K562 (cell line): ENCODE measurements around the gene FRK.

ENCODE experiments used
- CC2D1A ChIP-seq: fragments of 450-650 bp; IDR thresholded peaks from 2 replicates; pipeline ENCODE4 v1.6.1; 2017; ENCODE audit warnings: mild to moderate bottlenecking
- DNMT1 ChIP-seq: fragments of 450-650 bp; IDR thresholded peaks from 2 replicates; pipeline ENCODE4 v1.6.1; 2016; ENCODE audit warnings: antibody characterized with exemption, mild to moderate bottlenecking
- NCOR1 ChIP-seq: fragments of 450-650 bp; IDR thresholded peaks from 2 replicates; pipeline ENCODE4 v1.6.1; 2016; ENCODE audit warnings: mild to moderate bottlenecking, moderate library complexity
- ZFX ChIP-seq: sonication (generic); formaldehyde crosslinking; IDR thresholded peaks from 2 replicates; pipeline ENCODE4 v1.8.0; 2022; ENCODE audit warnings: mild to moderate bottlenecking, missing genetic modification reagents, moderate library complexity
- TF ChIP-seq, protein P1 (sequence below), 3 experiments: IDR thresholded peaks in 2 of 3; conservative IDR thresholded peaks in 1 of 3; 2 replicates each; pipeline ENCODE4 v1.5.1; 2011 to 2012; ENCODE audit warnings: low read length in 3 of 3, mild to moderate bottlenecking in 3 of 3, control low read depth in 2 of 3, improper control_type of control experiment in 1 of 3, inconsistent platforms in 1 of 3, low read depth in 1 of 3, mixed read lengths in 1 of 3, moderate library complexity in 1 of 3; ENCODE audit not compliant: insufficient read depth in 2 of 3

DNA sequence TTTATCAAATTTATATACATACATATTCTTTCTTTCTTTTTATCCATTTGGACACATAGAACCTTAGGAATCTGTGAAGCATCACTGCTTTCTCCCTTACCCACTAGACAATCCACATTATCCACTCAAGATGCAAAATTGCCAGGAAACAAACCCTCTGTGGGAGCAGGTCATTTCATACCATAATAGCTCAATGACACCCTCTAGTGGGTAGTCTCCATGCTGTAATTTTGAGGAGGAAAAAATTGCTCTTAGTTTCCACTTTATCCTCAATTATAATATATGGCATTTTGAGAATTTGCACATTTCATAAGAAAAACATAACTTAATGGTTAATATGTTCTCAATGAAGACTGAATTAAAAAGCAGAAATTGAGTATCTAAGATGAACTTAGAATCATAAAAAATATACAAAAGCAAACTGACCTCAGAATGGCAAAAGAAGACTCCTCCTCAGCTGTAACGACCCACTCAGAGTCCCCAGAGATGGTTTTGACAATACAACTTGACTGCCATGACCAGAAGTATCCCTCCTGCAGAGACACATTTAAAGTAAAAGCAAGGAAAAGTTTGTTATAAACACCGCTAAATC, 164.1 kb downstream of the FRK start:
- no peak for TF ChIP-seq CC2D1A
- no peak for TF ChIP-seq NCOR1
- no peak for TF ChIP-seq DNMT1
- no peak for TF ChIP-seq ZFX (CRISPR knock-in tag)
- TF ChIP-seq, protein P1, sequence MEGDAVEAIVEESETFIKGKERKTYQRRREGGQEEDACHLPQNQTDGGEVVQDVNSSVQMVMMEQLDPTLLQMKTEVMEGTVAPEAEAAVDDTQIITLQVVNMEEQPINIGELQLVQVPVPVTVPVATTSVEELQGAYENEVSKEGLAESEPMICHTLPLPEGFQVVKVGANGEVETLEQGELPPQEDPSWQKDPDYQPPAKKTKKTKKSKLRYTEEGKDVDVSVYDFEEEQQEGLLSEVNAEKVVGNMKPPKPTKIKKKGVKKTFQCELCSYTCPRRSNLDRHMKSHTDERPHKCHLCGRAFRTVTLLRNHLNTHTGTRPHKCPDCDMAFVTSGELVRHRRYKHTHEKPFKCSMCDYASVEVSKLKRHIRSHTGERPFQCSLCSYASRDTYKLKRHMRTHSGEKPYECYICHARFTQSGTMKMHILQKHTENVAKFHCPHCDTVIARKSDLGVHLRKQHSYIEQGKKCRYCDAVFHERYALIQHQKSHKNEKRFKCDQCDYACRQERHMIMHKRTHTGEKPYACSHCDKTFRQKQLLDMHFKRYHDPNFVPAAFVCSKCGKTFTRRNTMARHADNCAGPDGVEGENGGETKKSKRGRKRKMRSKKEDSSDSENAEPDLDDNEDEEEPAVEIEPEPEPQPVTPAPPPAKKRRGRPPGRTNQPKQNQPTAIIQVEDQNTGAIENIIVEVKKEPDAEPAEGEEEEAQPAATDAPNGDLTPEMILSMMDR (IDR thresholded peaks at IDR 0.05 in 2 of 3, conservative IDR thresholded peaks at IDR 0.05 in 1 of 3; ENCODE audit: insufficient read depth in 2 of 3, low read depth in 1 of 3, low read length in 3 of 3), result peak; percentile 33 to 63 (median 54); a peak in 5 of 6 replicates
